ENCODE results near the gene ZCWPW2.

- TF ChIP-seq CTCF (IDR thresholded peaks at IDR 0.05) (no peak), POLR2A (IDR thresholded peaks at IDR 0.05) (no peak)
Observed at GRCh38 chr3:28476764-28477163, 128.2 kb downstream of the ZCWPW2 start.
